Kidney (tissue), 14 donors: ENCODE measurements around the gene NCOA1. TPM values are rescaled to one million over a fixed set of nuclear protein-coding genes. Genes with fewer than 3 reads are reported as not detected.

Experiments
- DNase-seq, 5 donors: peaks; one replicate each; pipeline ENCODE4 v3.0.0-alpha.2; 2013 to 2020
- FAIRE-seq: peaks from 2 replicates; lab custom pipeline; 2012; peaks lifted over from hg19 to GRCh38; lab: Jason Lieb, UNC
- H3K27ac ChIP-seq, 2 donors: one replicate each; pipeline ENCODE4 v1.7.0; 2013; ENCODE audit warnings: low read depth in 2 of 2, low read length in 2 of 2, inconsistent platforms in 1 of 2
- H3K27me3 ChIP-seq: one replicate; pipeline ENCODE4 v1.7.1; 2013; ENCODE audit warnings: low read length, inconsistent platforms; ENCODE audit not compliant: control insufficient read depth, insufficient read depth
- H3K36me3 ChIP-seq, 3 donors: one replicate each; pipeline versions ENCODE4 v1.7.0 to v1.7.1; 2013; ENCODE audit warnings: low read length in 3 of 3, control low read depth in 1 of 3, inconsistent platforms in 1 of 3; ENCODE audit not compliant: insufficient read depth in 3 of 3, control insufficient read depth in 2 of 3
- H3K4me1 ChIP-seq, 3 donors: one replicate each; pipeline versions ENCODE4 v1.7.0 to v1.7.1; 2013; ENCODE audit warnings: low read length in 3 of 3, inconsistent platforms in 1 of 3, low read depth in 1 of 3; ENCODE audit not compliant: control insufficient read depth in 2 of 3, insufficient read depth in 2 of 3
- H3K4me3 ChIP-seq, 3 donors: one replicate each; pipeline versions ENCODE4 v1.7.0 to v1.8.1; 2013; ENCODE audit warnings: low read length in 3 of 3, control low read depth in 1 of 3, inconsistent platforms in 1 of 3
- H3K9ac ChIP-seq, 3 donors: one replicate each; pipeline versions ENCODE4 v1.7.0 to v1.7.1; 2013; ENCODE audit warnings: low read length in 3 of 3, control low read depth in 1 of 3, inconsistent platforms in 1 of 3
- H3K9me3 ChIP-seq, 3 donors: one replicate each; pipeline versions ENCODE4 v1.7.0 to v1.7.1; 2013; ENCODE audit warnings: low read length in 3 of 3, control low read depth in 1 of 3, inconsistent platforms in 1 of 3; ENCODE audit not compliant: control insufficient read depth in 2 of 3, insufficient read depth in 1 of 3
- intact Hi-C: fragments of 100-400 bp; cut with DNase I; formaldehyde crosslinking; loops from one replicate; pipeline ENCODE4 v1.11.1; 2022
- polyA plus RNA-seq: library from polyadenylated mRNA; stranded (reverse); fragments of 350-450 nt; fragmentation: Illumina TruSeq; extraction: RNeasy Lipid Tissue Mini Kit (QIAGEN cat#74804); gene quantifications from one replicate; pipeline ENCODE4 v1.2.3, GENCODE V29; 2014; ENCODE audit warnings: low read depth, low replicate concordance; ENCODE audit not compliant: insufficient read depth
- total RNA-seq: library from RNA; stranded (reverse); fragmentation: NEBNext Ultra II Directional; extraction: Animal tissue kit (Norgen Biotek cat#: 25700); gene quantifications from one replicate; pipeline ENCODE4 v1.2.1, GENCODE V29; 2021
- TF ChIP-seq, protein P1 (sequence below): IDR thresholded peaks from 3 replicates; pipeline ENCODE4 v1.5.1; 2012; ENCODE audit warnings: mild to moderate bottlenecking, moderate library complexity, borderline replicate concordance; ENCODE audit not compliant: insufficient read depth; ENCODE audit errors: extremely low read depth
- donor health status: control.
- donor health status: control.
- donor health status: control.
- donor health status: control.
- donor health status: control.
- donor health status: DM: yes; HTN: yes; CAD: no.
- donor health status: Normal renal cell carcinoma (clear cell type).

Gene NCOA1
- total and polyA plus RNA-seq, 2 donors from 2014 or later: 11.6 to 41.5 TPM

DNA sequence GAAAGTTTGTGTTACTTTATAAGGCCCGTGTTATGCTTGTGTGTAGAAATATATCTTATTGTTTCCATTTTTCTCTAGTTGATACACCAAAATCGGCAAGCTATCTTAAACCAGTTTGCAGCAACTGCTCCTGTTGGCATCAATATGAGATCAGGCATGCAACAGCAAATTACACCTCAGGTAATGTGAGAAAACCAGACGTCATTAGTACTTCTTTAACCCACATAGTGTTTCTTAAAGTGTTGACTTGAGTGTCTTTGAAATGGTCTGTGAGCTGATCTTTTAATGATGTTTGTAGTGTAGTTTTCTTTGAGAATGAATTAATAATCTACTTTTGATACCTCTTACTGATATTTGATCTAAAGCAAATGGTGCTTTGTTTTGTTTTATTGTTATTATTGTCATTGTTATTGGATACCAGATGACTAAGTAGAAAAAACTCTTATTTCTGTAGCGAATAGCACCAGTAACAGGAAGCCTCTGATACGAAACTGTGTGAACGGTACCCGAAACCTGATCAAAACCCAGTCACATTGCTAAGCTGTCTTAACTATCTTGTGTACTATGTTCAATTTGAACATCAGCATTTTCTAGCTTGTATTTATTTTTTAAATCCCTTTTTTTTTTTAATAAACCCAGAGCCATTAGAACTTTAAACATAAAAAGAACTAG is 248.4 kb downstream of the NCOA1 start:
- intact Hi-C loops: no loop called here
- no peak for DNase-seq
- TF ChIP-seq, protein P1, sequence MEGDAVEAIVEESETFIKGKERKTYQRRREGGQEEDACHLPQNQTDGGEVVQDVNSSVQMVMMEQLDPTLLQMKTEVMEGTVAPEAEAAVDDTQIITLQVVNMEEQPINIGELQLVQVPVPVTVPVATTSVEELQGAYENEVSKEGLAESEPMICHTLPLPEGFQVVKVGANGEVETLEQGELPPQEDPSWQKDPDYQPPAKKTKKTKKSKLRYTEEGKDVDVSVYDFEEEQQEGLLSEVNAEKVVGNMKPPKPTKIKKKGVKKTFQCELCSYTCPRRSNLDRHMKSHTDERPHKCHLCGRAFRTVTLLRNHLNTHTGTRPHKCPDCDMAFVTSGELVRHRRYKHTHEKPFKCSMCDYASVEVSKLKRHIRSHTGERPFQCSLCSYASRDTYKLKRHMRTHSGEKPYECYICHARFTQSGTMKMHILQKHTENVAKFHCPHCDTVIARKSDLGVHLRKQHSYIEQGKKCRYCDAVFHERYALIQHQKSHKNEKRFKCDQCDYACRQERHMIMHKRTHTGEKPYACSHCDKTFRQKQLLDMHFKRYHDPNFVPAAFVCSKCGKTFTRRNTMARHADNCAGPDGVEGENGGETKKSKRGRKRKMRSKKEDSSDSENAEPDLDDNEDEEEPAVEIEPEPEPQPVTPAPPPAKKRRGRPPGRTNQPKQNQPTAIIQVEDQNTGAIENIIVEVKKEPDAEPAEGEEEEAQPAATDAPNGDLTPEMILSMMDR: no peak
- no peak overlapping the region for H3K4me3 ChIP-seq
- H3K27me3 ChIP-seq: no peaks in the 10 kb centered on the region
- no peaks in the 10 kb centered on the region for H3K4me1 ChIP-seq
- no peaks in the 10 kb centered on the region for H3K9me3 ChIP-seq
- FAIRE-seq: no peak
- peaks cover 2 to 14% (median 11%) of the 10 kb centered on the region in 3 donors for H3K36me3 ChIP-seq
- H3K27ac ChIP-seq: no peak overlapping the region
- H3K9ac ChIP-seq: no peak overlapping the region

- H3K27me3 ChIP-seq: no peaks in the 10 kb centered on the region
- no peak for FAIRE-seq
Measured at GRCh38 chr2:24740142-24740541, 249.1 kb downstream of the NCOA1 start.

GRCh38 chr2:24742730-24743129 is 251.7 kb downstream of the NCOA1 start:
- DNase-seq: no peak
- H3K27ac ChIP-seq: no peak overlapping the region
- TF ChIP-seq, protein P1: no peak
- intact Hi-C loops: no loop called here
- no peak overlapping the region for H3K4me3 ChIP-seq
- H3K36me3 ChIP-seq: peaks cover 2 to 16% (median 14%) of the 10 kb centered on the region in 3 donors
- H3K9me3 ChIP-seq: no peaks in the 10 kb centered on the region
- H3K27me3 ChIP-seq: no peaks in the 10 kb centered on the region
- FAIRE-seq: no peak
- no peak overlapping the region for H3K9ac ChIP-seq
- H3K4me1 ChIP-seq: no peaks in the 10 kb centered on the region

More at GRCh38 chr2:24740142-24740541, 249.1 kb downstream of the NCOA1 start:
- TF ChIP-seq, protein P1: no peak
- Histone ChIP-seq H3K27ac (no peak overlapping the region), H3K36me3 (peaks cover 2 to 14% (median 11%) of the 10 kb centered on the region in 3 donors), H3K9ac (no peak overlapping the region), H3K4me3 (no peak overlapping the region), H3K9me3 (no peaks in the 10 kb centered on the region), H3K4me1 (no peaks in the 10 kb centered on the region)
- DNase-seq: no peak
- intact Hi-C loops: no loop called here

DNA sequence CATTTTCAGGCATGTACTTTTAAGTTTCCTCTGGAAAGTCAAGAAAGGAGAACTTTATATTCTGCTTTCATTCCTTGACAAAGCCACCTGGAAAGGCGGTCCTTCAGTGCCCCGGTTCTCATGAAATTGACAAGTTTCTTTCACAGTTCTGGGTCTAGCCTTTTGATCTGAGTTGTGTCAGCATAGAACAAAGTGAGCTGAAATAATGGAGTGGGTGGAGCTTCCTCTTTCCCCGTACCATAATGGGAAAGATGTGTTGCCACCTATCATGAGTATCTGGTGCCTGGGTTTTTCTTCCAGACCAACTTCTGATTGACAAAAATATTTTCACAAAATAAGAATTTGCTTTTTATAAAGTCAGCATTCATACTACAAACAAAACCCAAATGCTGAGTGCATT is 252.9 kb downstream of the NCOA1 start:
- Histone ChIP-seq H3K9ac (no peak overlapping the region), H3K27ac (no peak overlapping the region), H3K9me3 (no peaks in the 10 kb centered on the region), H3K27me3 (no peaks in the 10 kb centered on the region), H3K36me3 (peaks cover 2 to 16% (median 14%) of the 10 kb centered on the region in 3 donors), H3K4me3 (no peak overlapping the region), H3K4me1 (no peaks in the 10 kb centered on the region)
- TF ChIP-seq, protein P1: no peak
- intact Hi-C loops: no loop called here
- no peak for DNase-seq
- FAIRE-seq: no peak
